K562 (cell line): ENCODE measurements around the gene ATP13A1. TPM values are rescaled to one million over a fixed set of nuclear protein-coding genes. Genes with fewer than 3 reads are reported as not detected.

ENCODE experiments used
- ATAC-seq: fragments of 200-7000 bp; cut with Tn5 transposase; 3 replicates; pipeline ENCODE4 v1.9.1; 2020; ENCODE audit warnings: moderate library complexity
- BruUV-seq: library from RNA; stranded (reverse); fragments of 400-500 nt; replicated peaks from 2 replicates; lab custom pipeline; 2021; lab: Mats Ljungman, UMichigan
- CTCF ChIA-PET: fragments of 300-600 bp; formaldehyde crosslinking; extraction: SDS; loops from one replicate; lab custom pipeline; 2021; ENCODE audit warnings: low intra/inter-chr PET ratio; lab: Yijun Ruan, JAX
- POLR2A ChIA-PET: fragments of 300-600, 350-650 bp; sonication (Branson Sonifier 250); formaldehyde crosslinking; extraction: SDS; loops from one replicate; lab custom pipeline; 2021; ENCODE audit warnings: antibody characterized with exemption, inconsistent platforms; lab: Yijun Ruan, JAX
- DNase-seq, 4 experiments: peaks; one replicate each; pipeline versions ENCODE4 v3.0.0 to v3.0.0-alpha.2; 2011 to 2018; ENCODE audit warnings: low spot score in 3 of 4, mixed read lengths in 3 of 4; ENCODE audit errors: extremely low read depth in 1 of 4
- FAIRE-seq: peaks from 2 replicates; lab custom pipeline; 2011; peaks lifted over from hg19 to GRCh38; lab: Jason Lieb, UNC
- H2AFZ ChIP-seq: 2 replicates; pipeline ENCODE4 v1.6.0; 2011; ENCODE audit warnings: low read depth, low read length, control low read depth, inconsistent platforms
- H3K27ac ChIP-seq: fragments of 200-600 bp; 3 replicates; pipeline ENCODE4 v1.8.0; 2011; ENCODE audit warnings: low read depth, mild to moderate bottlenecking, control low read depth, inconsistent platforms, low read length, moderate library complexity, mixed read lengths; ENCODE audit errors: extremely low read depth
- H3K27me3 ChIP-seq, 2 experiments: fragments of 300-600 bp in 1 of 2; 2 replicates in 1 of 2; 3 replicates in 1 of 2; pipeline versions ENCODE4 v1.6.0 to v1.8.0; 2011; ENCODE audit warnings: inconsistent platforms in 2 of 2, low read length in 2 of 2, mild to moderate bottlenecking in 1 of 2, mixed read lengths in 1 of 2, moderate library complexity in 1 of 2; ENCODE audit not compliant: control insufficient read depth in 2 of 2, insufficient read depth in 2 of 2
- H3K36me3 ChIP-seq: fragments of 300-600 bp; 3 replicates; pipeline ENCODE4 v1.8.0; 2011; ENCODE audit warnings: mild to moderate bottlenecking, low read length, inconsistent platforms; ENCODE audit not compliant: control insufficient read depth, insufficient read depth
- H3K4me1 ChIP-seq, 2 experiments: fragments of 200-600 bp in 1 of 2; replicated peaks in 1 of 2; 2 replicates in 1 of 2; 3 replicates in 1 of 2; pipeline versions ENCODE4 v1.5.1 to v1.8.0; 2011; ENCODE audit warnings: inconsistent platforms in 2 of 2, low read length in 2 of 2, mild to moderate bottlenecking in 1 of 2, mixed read lengths in 1 of 2, moderate library complexity in 1 of 2; ENCODE audit not compliant: control insufficient read depth in 2 of 2, insufficient read depth in 2 of 2
- H3K4me2 ChIP-seq: 2 replicates; pipeline ENCODE4 v1.6.1; 2011; ENCODE audit warnings: low read length, control low read depth, inconsistent platforms, mixed read lengths; ENCODE audit not compliant: insufficient read depth
- H3K4me3 ChIP-seq: fragments of 200-600 bp; sonication (generic), shearing (Covaris generic); 2 replicates; pipeline ENCODE4 v1.5.1; 2016; ENCODE audit warnings: control low read depth, inconsistent platforms
- H3K79me2 ChIP-seq: fragments of 200-600 bp; 3 replicates; pipeline ENCODE4 v1.8.0; 2011; ENCODE audit warnings: low read length, inconsistent platforms; ENCODE audit not compliant: control insufficient read depth, insufficient read depth
- H3K9ac ChIP-seq, 2 experiments: 2 replicates each; pipeline versions ENCODE4 v1.6.0 to v1.6.1; 2011; ENCODE audit warnings: low read depth in 2 of 2, low read length in 2 of 2, control low read depth in 1 of 2, inconsistent platforms in 1 of 2, mild to moderate bottlenecking in 1 of 2, mixed read lengths in 1 of 2; ENCODE audit not compliant: insufficient read depth in 1 of 2
- H3K9me1 ChIP-seq: one replicate; pipeline ENCODE4 v1.6.0; 2011; ENCODE audit warnings: inconsistent platforms, mild to moderate bottlenecking, low read length, moderate library complexity; ENCODE audit not compliant: control insufficient read depth, insufficient read depth
- H3K9me3 ChIP-seq: replicated peaks from 2 replicates; pipeline ENCODE4 v1.5.1; 2011; ENCODE audit warnings: low read depth, low read length, inconsistent platforms; ENCODE audit not compliant: control insufficient read depth, insufficient read depth
- H4K20me1 ChIP-seq: replicated peaks from 2 replicates; pipeline ENCODE4 v1.6.1; 2011; ENCODE audit warnings: low read length, inconsistent platforms, mixed read lengths; ENCODE audit not compliant: control insufficient read depth, insufficient read depth
- CHD4 ChIP-seq: fragments of 200-600 bp; sonication (generic); IDR thresholded peaks from 3 replicates; pipeline ENCODE4 v1.6.1; 2012; ENCODE audit warnings: low read depth, mild to moderate bottlenecking, mixed read lengths, low read length, inconsistent platforms; ENCODE audit not compliant: insufficient read depth, insufficient replicate concordance, poor library complexity, severe bottlenecking
- POLR2G ChIP-seq: fragments of 200-400 bp; formaldehyde crosslinking; IDR thresholded peaks from 2 replicates; pipeline ENCODE4 v1.6.1; 2017; ENCODE audit warnings: low read depth, mild to moderate bottlenecking, antibody characterized with exemption, low read length, moderate library complexity
- POLR3A ChIP-seq: IDR thresholded peaks from 2 replicates; pipeline ENCODE4 v1.6.1; 2011; ENCODE audit warnings: borderline replicate concordance, mild to moderate bottlenecking, moderate library complexity; ENCODE audit not compliant: insufficient read length, insufficient read depth; ENCODE audit errors: extremely low read depth
- PPARD ChIP-seq: fragments of 250-450 bp; sonication (Bioruptor Pico); IDR thresholded peaks from 2 replicates; pipeline ENCODE4 v1.8.0; 2022; ENCODE audit warnings: inconsistent platforms, mild to moderate bottlenecking, moderate library complexity
- PYGO2 ChIP-seq: fragments of 450-650 bp; IDR thresholded peaks from 2 replicates; pipeline ENCODE4 v1.6.1; 2016; ENCODE audit warnings: mild to moderate bottlenecking, missing genetic modification characterization, moderate library complexity, missing compliant biosample characterization
- TCF7L2 ChIP-seq: fragments of 150-350 bp; IDR thresholded peaks from 2 replicates; pipeline ENCODE4 v1.6.1; 2016; ENCODE audit warnings: low read depth, mild to moderate bottlenecking, low read length, moderate library complexity
- ZBTB33 ChIP-seq: sonication (generic); formaldehyde crosslinking; IDR thresholded peaks from 2 replicates; pipeline ENCODE4 v1.8.1; 2023; ENCODE audit warnings: mild to moderate bottlenecking, missing genetic modification reagents
- ZNF121 ChIP-seq: sonication (generic); formaldehyde crosslinking; conservative IDR thresholded peaks from 2 replicates; pipeline ENCODE4 v1.8.0; 2022; ENCODE audit warnings: missing genetic modification reagents
- ZNF184 ChIP-seq: sonication (generic); formaldehyde crosslinking; IDR thresholded peaks from 2 replicates; pipeline ENCODE4 v1.5.0; 2020; ENCODE audit warnings: missing genetic modification reagents
- WGBS: fragments of 100-300 bp; shearing (Covaris generic); methylation state at CpG from one replicate; pipeline ENCODE4 v1.1.6; 2016; ENCODE audit warnings: low coverage, mixed read lengths; ENCODE audit not compliant: insufficient coverage; ENCODE audit errors: missing lambda C conversion rate; 5-methylcytosine and 5-hydroxymethylcytosine counted together
- in situ Hi-C: fragments of 300-500 bp; cut with MboI; formaldehyde crosslinking; loops from 4 replicates; pipeline ENCODE4 v1.15.0; 2018; ENCODE audit warnings: inconsistent platforms, mixed read lengths
- intact Hi-C: fragments of 100-400 bp; cut with micrococcal nuclease; formaldehyde crosslinking; loops from 2 replicates; pipeline ENCODE4 v1.14.2; 2022
- polyA plus RNA-seq, 8 experiments: library from polyadenylated mRNA; depleted of rRNA in 4 of 8; stranded (reverse) in 5 of 8; unstranded in 3 of 8; fragments of >200 nt; fragmentation: Nextera tagmentation in 2 of 8; fragmentation: Illumina TruSeq in 1 of 8; extraction: Ambion mirVana in 2 of 8; extraction: Trizol in 1 of 8; gene quantifications; 2 replicates each; pipeline versions ENCODE4 v1.2.1 to v1.2.3, GENCODE V29; 2011 to 2014; ENCODE audit warnings: inconsistent platforms in 1 of 8, missing spikeins in 1 of 8
- total RNA-seq, 7 experiments: library from RNA; depleted of rRNA in 6 of 7; stranded (reverse); fragments of >200 nt in 6 of 7; fragmentation: Illumina TruSeq in 2 of 7; extraction: Trizol in 2 of 7; gene quantifications; 2 replicates each; pipeline versions ENCODE4 v1.2.1 to v1.2.3, GENCODE V29; 2011 to 2021; ENCODE audit warnings: low replicate concordance in 1 of 7

Gene ATP13A1
- total and polyA plus RNA-seq, 9 of the 15 experiments (the other 6 are each of a cell fraction or from before 2014, with no cell fraction given), result 0.90 to 83.8 (median 23.1) TPM

- ATAC-seq (no peak), FAIRE-seq (no peak), DNase-seq (no peak)
- H3K4me3 ChIP-seq, result no peak overlapping the region
- intact Hi-C loops (no loop called here), in situ Hi-C loops (loop anchor here (25.0 kb wide), 1 partner anchor 89 kb away; the partner anchor contains the start of genes CILP2 and YJEFN3)
- peak overlapping the region in 1 of 2 experiments; percentile 35; a peak in 1 of 4 replicates for H3K9ac ChIP-seq
- TF ChIP-seq PPARD (CRISPR knock-in tag) (no peak), ZBTB33 (CRISPR knock-in tag) (peak; percentile 92), POLR2G (peak; percentile 51), TCF7L2 (no peak), POLR3A (no peak), ZNF121 (CRISPR knock-in tag) (no peak), CHD4 (no peak), ZNF184 (CRISPR knock-in tag) (no peak), PYGO2 (tag) (no peak)
- peaks cover 2 to 24% of the 10 kb centered on the region in 2 experiments; a peak in 4 of 5 replicates for H3K4me1 ChIP-seq
- no TSS peak for BruUV-seq
- CTCF ChIA-PET, result no interaction called here
- H3K27ac ChIP-seq, result no peak overlapping the region
- peaks cover 8% of the 10 kb centered on the region; the same call in 2 of the 3 replicates for H3K36me3 ChIP-seq
- H3K9me3 ChIP-seq, result no peaks in the 10 kb centered on the region
- no peaks in the 10 kb centered on the region for H4K20me1 ChIP-seq
- no peaks in the 10 kb centered on the region; a peak in 1 of 5 replicates for H3K27me3 ChIP-seq
- H2AFZ ChIP-seq, result no peak overlapping the region
- no peaks in the 10 kb centered on the region for H3K79me2 ChIP-seq
- POLR2A ChIA-PET, result no interaction called here
- no peaks in the 10 kb centered on the region for H3K9me1 ChIP-seq
- H3K4me2 ChIP-seq, result no peak overlapping the region
- 83% methylated on average over 46 of the region's 48 CpGs for WGBS
Observed at GRCh38 chr19:19626516-19627472, 36.7 kb downstream of the ATP13A1 start.
